HG03045 (cell line): ENCODE results near the gene STK32C.

Experiments used
- ATAC-seq: cut with Tn5 transposase; IDR thresholded peaks from one replicate; pipeline ENCODE4 v1.9.1; 2021; ENCODE audit warnings: mild to moderate bottlenecking, moderate library complexity; ENCODE audit not compliant: unreplicated experiment

STK32C gene

DNA sequence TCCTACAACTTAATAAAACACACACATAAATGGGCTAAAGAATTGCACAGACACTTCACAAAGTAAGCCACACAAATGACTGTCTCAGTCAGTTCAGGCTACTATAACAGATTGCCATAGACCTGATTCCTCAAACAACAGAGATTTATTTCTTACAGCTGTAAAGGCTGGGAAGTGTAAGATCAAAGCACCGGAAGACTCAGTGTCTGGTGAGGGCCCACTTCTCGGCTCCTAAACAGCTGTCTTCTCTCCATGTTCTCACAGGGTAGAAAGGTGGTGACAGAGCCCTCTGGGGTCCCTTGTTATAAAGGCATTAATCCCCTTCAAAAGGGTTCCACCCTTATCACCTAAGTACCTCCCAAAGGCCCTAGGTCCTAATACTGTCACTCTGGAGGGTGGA lies 18.3 kb downstream of the STK32C start:
- ATAC-seq = no peak

DNA sequence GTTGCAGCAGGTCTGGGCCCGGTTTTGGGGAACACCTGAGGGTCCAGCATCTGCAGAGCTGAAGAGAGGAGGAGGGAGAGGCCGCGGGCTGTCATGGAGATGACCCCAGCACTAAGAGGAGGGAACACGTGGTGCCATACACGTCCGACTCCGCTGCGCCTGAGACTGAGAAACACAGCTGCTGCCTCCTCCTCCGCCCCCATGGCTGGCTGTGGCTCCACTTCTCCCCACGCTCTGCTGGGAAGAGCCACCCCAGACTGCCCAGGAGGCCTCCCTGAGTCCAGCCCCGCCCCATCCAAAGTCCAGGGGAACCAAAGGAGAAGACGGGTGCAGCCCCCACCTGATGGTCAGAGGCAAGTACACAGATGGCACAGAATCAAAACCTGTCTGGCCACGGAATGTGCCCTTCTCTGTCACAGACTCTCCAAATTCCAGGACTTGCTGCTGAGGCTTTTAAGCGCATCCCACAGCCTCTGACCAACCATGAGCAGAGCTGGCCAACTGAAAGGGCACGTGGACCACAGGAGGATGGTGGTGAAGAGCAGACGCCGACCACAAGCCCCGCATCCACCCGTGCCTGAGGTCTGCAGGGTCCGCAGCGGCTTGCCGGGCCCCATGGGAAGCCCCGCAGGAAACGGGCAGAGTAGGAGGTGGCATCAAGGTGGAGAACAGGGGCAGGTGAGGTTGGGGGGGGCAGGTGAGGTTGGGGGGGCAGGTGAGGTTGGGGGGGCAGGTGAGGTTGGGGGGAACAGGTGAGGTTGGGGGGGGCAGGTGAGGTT lies 24.0 kb downstream of the STK32C start:
- ATAC-seq = no peak

DNA sequence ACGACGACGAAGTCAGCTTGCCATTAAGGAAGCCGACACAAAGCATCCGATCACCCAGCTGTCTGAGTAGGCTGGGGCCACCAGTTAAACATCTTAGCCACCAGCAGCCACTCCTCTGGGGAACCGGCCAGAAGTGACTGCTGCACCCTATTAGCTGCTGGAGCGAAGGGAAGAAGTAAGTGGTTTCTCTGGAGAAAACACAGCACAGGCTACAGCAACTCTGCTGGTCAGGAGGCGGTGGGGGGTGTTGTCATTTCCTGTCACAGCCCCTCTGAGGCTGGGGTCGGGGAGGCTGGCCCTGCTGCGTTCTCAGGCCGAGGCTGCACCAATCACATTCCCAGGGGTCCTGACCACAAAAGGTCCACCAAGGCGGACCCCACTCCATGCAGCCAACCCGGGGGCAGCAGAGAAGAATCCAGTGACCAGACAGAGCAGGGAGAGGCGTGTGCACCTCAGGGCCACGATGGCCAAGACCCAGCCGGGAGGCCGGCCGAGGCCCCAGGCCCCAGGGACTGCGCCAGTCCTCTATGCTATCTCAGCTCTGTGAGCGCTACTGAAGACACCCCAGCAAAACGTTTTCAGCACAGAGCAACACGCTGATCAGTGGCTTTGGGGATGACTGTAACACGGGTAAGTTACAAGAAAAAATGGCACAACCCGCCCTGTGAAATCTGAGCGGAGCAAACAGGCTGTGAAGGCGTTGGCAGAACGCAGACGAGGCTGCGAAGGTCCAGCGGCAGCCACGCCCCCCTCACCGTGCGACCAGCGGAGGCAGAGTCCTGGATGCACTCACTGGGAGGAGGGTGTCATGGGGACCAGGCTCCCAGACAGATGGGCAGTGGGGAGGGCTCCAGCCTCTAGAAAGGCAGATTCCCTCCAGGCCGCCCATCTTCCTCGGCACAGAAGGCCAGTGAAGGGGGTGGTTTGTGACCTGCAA lies 24.8 kb downstream of the STK32C start:
- ATAC-seq = no peak

DNA sequence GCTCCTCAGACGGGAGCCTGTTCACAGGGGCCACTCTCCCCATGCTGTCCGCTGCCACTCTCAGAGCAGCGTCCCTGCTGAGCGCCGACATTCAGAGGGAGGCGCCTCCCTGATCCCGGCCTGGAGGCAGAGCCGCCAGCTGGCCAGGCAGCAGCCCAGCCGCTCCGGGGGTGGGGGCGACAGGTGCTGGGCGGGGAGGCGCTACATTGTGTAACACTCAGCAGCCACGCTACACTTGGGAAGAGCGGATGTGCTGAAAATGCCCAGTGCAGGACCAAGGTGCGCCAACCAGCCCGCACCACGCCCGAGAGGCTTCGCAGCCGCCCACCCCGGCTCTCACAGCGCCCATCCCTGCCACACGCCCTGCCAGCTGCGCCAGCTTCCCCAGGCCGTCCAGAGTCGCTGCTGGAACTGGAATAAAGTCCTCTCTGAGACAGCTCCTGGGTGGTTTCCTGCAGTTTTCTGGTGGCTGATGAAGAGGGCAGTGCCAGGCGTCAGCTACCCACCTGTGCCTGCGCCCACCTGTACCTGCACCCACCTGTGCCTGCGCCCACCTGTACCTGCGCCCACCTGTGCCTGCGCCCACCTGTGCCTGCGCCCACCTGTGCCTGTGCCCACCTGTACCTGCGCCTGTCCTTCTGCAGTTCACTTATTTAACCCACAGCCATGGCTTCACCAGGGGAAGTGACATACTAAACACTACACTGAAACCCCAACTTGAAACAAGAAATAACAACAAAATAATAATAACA lies 25.7 kb downstream of the STK32C start:
- no peak for ATAC-seq

DNA sequence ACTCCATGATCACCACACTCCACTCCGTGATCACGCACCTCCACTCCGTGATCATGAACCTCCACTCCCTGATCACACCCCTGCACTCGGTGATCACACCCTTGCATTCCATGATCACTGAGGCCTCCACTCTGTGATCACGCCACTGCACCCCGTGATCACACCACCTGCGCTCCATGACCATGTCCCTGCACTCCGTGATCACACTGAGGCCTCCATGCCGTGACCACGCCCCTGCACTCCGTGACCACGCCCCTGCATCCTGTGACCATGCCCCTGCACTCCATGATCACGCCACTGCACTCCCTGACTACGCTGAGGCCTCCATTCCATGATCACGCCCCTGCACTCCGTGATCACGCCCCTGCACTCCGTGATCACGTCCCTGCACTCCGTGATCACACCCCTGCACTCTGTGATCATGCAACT lies 27.1 kb downstream of the STK32C start:
- no peak for ATAC-seq

DNA sequence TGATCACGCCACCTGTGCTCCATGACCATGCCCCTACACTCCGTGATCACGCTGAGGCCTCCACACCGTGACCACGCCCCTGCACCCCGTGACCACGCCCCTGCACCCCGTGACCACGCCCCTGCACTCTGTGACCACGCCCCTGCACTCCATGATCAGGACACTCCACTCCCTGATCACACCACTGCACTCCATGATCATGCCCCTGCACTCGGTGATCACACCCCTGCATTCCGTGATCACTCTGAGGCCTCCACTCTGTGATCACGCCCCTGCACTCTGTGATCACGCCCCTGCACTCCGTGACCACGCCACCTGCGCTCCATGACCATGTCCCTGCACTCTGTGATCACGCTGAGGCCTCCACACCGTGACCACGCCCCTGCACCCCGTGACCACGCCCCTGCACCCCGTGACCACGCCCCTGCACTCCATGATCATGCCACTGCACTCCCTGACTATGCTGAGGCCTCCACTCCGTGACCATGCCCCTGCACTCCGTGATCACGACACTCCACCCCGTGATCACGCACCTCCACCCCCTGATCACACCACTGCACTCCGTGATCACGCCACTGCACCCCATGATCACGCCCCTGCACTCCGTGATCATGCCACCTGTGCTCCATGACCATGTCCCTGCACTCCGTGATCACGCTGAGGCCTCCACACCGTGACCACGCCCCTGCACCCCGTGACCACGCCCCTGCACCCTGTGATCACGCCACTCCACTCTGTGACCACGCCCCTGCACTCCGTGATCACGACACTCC lies 27.7 kb downstream of the STK32C start:
- ATAC-seq = no peak

DNA sequence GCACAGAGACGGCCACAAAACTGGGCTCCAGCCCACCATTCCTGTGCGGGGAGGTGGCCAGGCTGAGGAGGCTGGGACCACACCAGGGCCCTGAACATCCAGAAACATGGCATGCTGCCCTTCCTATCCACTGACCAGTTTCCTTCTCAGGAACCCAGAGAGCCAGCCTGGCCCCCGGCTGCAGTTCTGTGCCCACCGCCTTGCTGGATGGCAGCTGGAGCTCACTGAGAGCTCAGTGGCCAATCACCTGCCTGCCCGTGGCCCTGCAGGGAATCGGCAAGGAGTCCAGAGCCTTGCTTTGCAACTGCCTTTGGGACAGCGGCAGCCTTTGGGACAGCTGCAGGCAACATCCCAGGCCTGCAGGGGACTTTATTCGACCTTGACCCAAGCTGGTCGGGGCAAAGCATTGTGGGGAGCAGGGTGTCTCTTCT lies 30.4 kb downstream of the STK32C start:
- no peak for ATAC-seq

DNA sequence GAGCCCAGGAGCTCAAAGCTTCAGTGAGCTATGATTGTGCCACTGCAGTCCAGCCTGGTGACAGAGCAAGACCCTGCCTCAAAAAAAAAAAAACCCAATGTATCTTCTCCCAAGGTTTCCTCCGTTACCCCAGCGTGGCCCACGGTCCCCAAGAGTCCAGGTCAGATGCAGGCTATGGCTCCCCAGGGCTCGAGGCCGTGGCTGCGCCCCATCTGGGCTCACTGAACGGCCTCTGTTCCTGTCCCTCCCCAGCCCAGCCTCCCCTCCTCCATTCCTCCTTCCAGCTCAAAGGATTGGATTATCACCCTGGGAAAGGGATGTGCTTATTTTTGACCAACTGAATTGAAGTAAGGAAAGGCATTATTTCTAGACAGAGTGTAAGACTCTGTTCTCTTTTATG lies 31.0 kb downstream of the STK32C start:
- no peak for ATAC-seq

DNA sequence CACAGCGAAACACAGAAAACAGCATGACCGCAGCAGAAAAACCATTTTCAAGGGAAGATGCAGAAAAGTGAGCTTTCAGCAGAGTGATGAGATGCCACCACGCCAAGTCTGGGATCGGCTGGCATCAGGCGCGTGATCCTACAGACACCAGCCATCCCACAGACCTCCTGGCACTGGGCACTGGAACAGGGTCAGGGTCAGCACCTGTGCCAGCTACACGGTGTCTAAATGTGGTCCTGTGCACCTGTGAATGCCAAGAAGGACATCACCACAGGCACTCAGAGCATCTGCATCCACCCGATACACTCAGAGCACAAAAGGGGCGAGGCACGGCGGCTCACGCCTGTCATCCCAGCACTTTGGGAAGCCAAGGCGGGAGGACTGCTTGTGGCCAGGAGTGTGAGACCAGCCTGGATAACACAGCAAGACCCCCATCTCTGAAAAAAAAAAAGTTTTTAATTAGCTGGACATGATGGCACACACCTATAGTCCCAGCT lies 31.5 kb downstream of the STK32C start:
- no peak for ATAC-seq

DNA sequence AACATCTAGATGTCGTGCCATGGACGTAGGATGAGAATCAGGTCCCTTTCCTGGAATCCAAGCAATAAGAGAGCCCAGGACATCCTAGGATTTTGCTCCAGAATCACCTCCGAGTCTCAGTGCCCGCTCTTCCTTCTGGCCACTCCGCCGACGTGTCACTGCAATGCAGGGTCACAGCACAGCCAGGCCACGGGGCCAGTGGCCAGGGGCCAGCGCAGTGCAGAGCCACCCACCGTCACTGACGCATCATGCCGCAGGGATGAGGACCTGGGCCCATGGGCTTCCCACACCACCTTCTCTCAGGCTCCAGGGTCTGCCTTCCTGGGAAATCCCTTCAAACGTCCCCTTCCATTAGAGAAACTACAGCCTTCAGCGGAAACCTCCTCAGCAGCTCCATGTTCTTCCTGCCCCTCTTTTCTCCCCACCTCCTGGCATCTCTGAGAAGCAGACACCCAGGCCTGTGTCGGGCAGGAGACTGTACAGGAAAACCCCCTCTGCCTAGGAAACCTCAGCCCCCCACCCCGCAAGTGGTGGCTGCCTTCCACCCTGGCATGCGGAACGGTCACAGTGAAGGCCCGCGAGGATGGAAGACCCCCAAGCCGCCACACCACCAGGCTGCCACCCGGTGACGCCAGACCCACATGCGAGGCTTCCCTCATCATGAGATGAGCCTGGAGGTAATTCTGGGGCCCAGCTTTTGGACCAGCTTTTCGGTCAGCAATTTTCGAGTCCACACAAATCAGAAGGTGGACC lies 32.1 kb downstream of the STK32C start:
- ATAC-seq = no peak

DNA sequence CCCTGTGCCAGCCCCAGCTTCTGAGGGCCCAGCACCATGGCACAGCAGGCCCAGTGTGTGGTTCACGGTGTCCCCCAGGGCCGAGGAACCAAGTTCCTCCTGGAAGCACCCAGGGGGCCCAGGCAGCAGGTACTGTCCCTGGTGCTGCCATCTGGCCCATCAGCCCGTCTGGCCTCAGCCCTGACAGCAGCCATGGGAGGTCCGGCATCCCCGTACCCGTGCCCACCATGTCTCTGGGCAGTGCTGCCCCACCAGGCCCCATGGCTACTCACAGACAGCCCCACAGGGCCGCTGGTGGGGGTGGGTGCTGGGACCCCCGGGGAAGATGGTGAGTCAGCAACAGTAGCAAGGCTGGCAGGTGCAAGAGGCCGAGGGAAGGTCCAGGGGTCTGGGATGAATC lies 32.8 kb downstream of the STK32C start:
- ATAC-seq = no peak

DNA sequence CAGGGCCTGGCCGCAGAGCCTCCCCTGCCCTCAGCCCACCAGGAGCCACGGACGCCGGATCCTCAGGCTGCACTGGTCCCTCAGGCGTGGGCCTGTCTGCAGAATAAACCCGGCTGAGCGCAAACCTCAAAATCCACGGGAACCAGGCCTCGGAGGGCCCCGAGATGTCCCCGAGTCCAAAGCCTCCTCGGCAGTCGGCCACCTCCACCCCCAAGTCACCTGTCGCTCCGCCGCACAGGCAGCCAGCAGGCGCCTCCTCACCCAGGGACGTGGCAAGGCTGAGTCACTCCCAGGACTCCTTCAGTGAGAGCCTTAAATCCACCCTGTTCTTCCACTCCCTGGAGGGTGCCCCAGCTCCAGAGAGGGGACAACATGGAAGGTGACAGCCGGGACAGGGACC lies 33.2 kb downstream of the STK32C start:
- ATAC-seq = no peak

DNA sequence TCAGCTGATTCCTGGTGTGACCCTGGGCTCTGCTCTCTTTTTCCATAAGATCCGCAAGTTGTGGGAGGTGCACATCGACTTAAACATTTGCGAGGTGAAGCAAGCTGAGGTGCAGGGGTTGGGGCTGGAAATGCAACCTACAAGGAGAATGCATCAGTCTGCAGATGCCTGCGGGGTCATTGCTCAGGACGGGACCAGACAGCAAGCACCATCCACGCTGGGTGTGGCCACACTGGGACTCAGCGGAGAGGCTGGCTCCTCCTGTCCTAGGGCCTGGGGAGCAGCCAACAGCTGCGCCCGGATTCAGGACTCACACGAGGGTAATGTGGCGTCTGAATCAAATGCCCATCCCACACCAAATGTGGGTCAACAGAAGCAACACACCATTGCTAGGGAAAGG lies 33.8 kb downstream of the STK32C start:
- no peak for ATAC-seq

DNA sequence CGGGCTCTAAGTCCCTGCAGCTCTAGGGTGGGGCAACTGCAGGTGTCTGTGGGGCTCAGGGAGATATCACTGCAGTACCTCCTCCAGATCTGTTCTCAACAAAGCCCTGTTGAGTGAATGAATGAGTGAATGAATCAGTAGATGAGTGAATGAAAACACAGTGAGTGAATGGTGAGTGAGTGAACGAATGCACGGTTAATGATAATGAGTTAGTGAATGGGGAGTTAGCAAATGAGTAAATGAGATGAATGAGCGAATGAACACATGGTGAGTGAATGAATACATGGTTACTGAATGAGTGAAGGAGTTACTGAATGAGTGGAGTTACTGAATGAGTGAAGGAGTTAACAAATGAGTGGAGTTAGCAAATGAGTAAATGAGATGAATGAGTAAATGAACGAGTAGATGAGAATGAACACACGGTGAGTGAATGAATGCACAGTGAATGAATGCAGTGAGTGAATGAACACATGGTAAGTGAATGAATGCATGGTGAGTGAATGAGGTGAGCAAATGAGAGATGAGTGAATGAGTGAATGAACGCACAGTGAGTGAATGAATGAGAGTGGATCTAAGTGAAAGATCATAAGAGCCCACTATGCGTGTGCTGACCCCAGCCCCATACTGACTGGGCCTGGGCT lies 34.3 kb downstream of the STK32C start:
- ATAC-seq = no peak

DNA sequence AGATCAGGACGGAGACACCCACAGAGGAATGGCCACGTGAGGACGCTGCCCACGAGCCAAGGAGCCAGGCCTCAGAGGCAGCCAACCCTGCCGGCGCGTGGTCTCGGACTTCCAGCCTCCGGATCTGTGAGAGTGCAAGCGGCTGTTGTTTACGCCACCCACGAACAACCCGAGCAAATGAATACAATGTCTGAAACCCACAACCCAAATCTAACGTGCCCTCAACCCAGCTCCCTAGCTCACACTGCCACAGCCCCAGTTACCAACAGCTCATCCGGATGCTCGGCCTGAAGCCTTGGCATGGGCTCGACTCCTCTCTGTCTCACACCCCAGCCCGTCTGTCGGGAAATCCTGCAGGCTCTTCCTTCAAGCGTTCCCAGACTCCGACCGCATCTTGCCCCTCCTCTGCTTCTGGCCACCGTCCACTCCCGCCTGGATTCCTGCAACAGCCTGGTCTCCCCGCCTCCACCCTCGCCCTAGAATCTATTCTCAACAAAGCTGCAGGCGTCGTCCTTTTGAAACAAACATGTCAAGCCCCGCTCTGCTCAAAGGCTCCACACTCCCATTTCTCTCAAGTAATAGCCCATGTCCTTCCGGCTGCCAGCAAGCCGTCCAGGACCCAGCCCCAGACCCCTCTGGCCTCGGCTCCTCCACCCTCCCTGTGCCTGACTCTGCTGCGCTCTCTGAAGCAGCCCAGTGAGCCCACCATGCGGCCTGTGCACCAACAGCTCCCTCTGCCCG lies 35.3 kb downstream of the STK32C start:
- ATAC-seq = no peak

DNA sequence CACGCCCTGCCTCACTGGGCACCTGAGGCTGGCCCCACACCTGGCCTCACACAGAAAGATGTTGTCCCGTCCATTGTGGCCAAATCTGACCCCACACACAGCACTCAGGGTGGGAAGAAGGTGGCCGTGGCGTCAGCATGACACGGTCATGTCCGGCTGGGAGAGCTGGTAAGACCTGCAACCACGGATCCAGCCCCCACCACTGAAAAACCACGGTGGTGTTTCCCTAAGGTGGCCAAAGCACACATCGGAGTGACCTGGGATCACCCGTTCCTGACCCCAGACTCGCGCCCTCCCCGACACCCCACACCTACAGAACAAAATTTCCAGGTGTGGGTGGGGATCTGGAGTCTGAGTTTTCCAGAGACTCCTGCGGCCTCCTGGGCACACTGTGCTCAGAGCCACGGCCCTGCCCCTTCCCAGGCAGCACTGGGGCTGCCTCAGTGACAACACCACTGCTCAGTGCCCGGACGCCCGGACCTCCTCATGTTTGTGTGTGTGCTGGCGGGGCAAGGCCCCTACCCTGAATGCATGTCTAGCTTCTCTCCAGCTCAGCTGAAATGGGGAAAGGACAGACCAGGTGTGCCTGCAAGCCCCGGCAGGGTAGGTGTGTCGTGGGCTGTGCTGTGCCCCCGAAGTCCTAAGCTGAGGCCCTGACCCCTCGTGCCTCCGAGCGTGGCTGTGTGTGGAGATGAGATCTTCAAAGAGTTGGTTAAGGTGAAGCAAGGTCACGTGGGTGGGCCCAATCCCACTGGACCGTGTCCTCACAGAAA lies 36.1 kb downstream of the STK32C start:
- no peak for ATAC-seq

DNA sequence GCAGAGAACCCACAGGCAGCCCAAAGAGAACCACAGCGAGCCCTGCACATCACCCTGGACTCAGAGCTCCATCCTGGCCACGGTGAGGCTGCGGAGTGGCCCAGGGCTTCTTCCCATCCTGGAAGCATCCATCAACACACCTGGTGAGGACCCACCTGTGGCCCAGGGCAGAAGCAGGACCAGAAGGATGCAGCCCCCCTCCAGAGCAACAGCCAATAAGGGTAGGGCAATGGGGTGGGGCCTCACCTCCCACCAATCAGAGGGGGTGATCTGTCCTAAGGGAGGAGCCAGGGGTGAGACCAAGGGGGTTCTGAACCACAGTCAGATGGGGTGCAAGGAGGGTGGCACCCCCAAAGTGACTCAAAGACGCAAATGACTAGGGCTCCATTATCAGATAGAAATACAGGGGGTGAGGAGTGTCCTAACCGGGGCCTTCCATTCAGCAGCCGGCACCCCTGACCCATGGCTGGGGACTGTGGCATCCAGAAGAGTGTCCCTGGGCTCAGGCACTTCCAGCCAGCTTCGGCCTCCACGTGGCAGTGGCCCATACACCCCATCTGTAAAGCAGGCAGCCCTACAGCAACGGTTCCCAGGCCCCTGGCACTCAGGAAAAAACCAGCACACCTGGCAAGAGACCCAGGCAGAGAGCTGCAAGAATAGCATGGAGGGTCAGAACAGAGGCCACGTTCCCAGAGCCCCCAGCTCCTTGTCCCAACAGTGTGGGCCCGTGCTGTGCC lies 36.9 kb downstream of the STK32C start:
- ATAC-seq = no peak
